H9 (cell line): ENCODE results near the gene FAM222B. TPM values are rescaled to one million over a fixed set of nuclear protein-coding genes. Genes with fewer than 3 reads are reported as not detected.

Experiments used
- DNase-seq: peaks from one replicate; pipeline ENCODE4 v3.0.0-alpha.2; 2017
- H2AFZ ChIP-seq: one replicate; pipeline ENCODE4 v1.6.1; 2013; ENCODE audit warnings: mild to moderate bottlenecking, low read length, control low read depth, moderate library complexity
- H2AK5ac ChIP-seq: 2 replicates; pipeline ENCODE4 v1.6.1; 2013; ENCODE audit warnings: low read length, control low read depth, mixed read lengths; ENCODE audit not compliant: insufficient read length
- H2BK120ac ChIP-seq: one replicate; pipeline ENCODE4 v1.6.1; 2013; ENCODE audit warnings: low read depth, mild to moderate bottlenecking, low read length, control low read depth, inconsistent platforms; ENCODE audit not compliant: poor library complexity, severe bottlenecking
- H2BK12ac ChIP-seq: 2 replicates; pipeline ENCODE4 v1.6.1; 2013; ENCODE audit warnings: low read length, control low read depth, mixed read lengths, low read depth; ENCODE audit not compliant: insufficient read length
- H2BK15ac ChIP-seq: 2 replicates; pipeline ENCODE4 v1.6.1; 2013; ENCODE audit warnings: low read depth, low read length, control low read depth
- H2BK20ac ChIP-seq: one replicate; pipeline ENCODE4 v1.6.1; 2013; ENCODE audit warnings: low read depth, mild to moderate bottlenecking, low read length, control low read depth, inconsistent platforms; ENCODE audit not compliant: poor library complexity, severe bottlenecking
- H2BK5ac ChIP-seq: 2 replicates; pipeline ENCODE4 v1.6.1; 2013; ENCODE audit warnings: low read length, control low read depth, mixed read lengths; ENCODE audit not compliant: insufficient read length
- H3K14ac ChIP-seq: 2 replicates; pipeline ENCODE4 v1.6.1; 2013; ENCODE audit warnings: low read length, control low read depth; ENCODE audit not compliant: insufficient read depth
- H3K18ac ChIP-seq: 2 replicates; pipeline ENCODE4 v1.6.1; 2013; ENCODE audit warnings: low read depth, mild to moderate bottlenecking, mixed read lengths, low read length, control low read depth; ENCODE audit not compliant: insufficient read length
- H3K23ac ChIP-seq: 2 replicates; pipeline ENCODE4 v1.6.1; 2013; ENCODE audit warnings: low read length, control low read depth, mixed read lengths, low read depth; ENCODE audit not compliant: insufficient read length
- H3K23me2 ChIP-seq: 2 replicates; pipeline ENCODE4 v1.6.1; 2013; ENCODE audit warnings: low read depth, mild to moderate bottlenecking, mixed read lengths, low read length, control low read depth; ENCODE audit not compliant: insufficient read length, poor library complexity, severe bottlenecking
- H3K27ac ChIP-seq: 2 replicates; pipeline ENCODE4 v1.5.1; 2013; ENCODE audit warnings: low read length, control low read depth, mixed read lengths, low read depth; ENCODE audit not compliant: insufficient read length
- H3K27me3 ChIP-seq: 2 replicates; pipeline ENCODE4 v1.6.1; 2013; ENCODE audit warnings: low read length, control low read depth, inconsistent platforms; ENCODE audit not compliant: insufficient read depth
- H3K4ac ChIP-seq: 2 replicates; pipeline ENCODE4 v1.6.1; 2013; ENCODE audit warnings: low read depth, mild to moderate bottlenecking, control low read depth, inconsistent platforms, low read length, moderate library complexity
- H3K4me1 ChIP-seq: 2 replicates; pipeline ENCODE4 v1.6.1; 2013; ENCODE audit warnings: low read length, control low read depth, inconsistent platforms; ENCODE audit not compliant: insufficient read depth
- H3K4me2 ChIP-seq: 2 replicates; pipeline ENCODE4 v1.6.1; 2013; ENCODE audit warnings: low read length, control low read depth, mixed read lengths; ENCODE audit not compliant: insufficient read length, insufficient read depth
- H3K56ac ChIP-seq: 2 replicates; pipeline ENCODE4 v1.6.1; 2013; ENCODE audit warnings: low read depth, mild to moderate bottlenecking, mixed read lengths, low read length, control low read depth; ENCODE audit not compliant: insufficient read length
- H3K79me1 ChIP-seq: 2 replicates; pipeline ENCODE4 v1.6.1; 2013; ENCODE audit warnings: low read depth, mild to moderate bottlenecking, moderate library complexity, low read length, control low read depth, inconsistent platforms; ENCODE audit not compliant: insufficient read depth, poor library complexity, severe bottlenecking
- H3K79me2 ChIP-seq: 2 replicates; pipeline ENCODE4 v1.6.1; 2013; ENCODE audit warnings: low read length, control low read depth, inconsistent platforms; ENCODE audit not compliant: insufficient read depth
- H3K9ac ChIP-seq: 2 replicates; pipeline ENCODE4 v1.6.1; 2013; ENCODE audit warnings: low read length, control low read depth, mixed read lengths; ENCODE audit not compliant: insufficient read length; ENCODE audit errors: extremely low read depth
- H3K9me3 ChIP-seq: one replicate; pipeline ENCODE4 v1.6.1; 2013; ENCODE audit warnings: low read depth, low read length, inconsistent platforms; ENCODE audit not compliant: control insufficient read depth
- H3T11ph ChIP-seq: one replicate; pipeline ENCODE4 v1.6.1; 2013; ENCODE audit warnings: mild to moderate bottlenecking, low read length, control low read depth, inconsistent platforms
- H4K20me1 ChIP-seq: one replicate; pipeline ENCODE4 v1.6.1; 2013; ENCODE audit not compliant: control insufficient read depth, insufficient read length, insufficient read depth
- H4K5ac ChIP-seq: 2 replicates; pipeline ENCODE4 v1.6.1; 2013; ENCODE audit warnings: low read depth, mild to moderate bottlenecking, mixed read lengths, low read length, control low read depth; ENCODE audit not compliant: insufficient read length
- H4K8ac ChIP-seq: replicated peaks from 2 replicates; pipeline ENCODE4 v1.6.1; 2013; ENCODE audit warnings: low read length, control low read depth, mixed read lengths, low read depth; ENCODE audit not compliant: insufficient read length
- H4K91ac ChIP-seq: 2 replicates; pipeline ENCODE4 v1.6.1; 2013; ENCODE audit warnings: low read depth, mild to moderate bottlenecking, moderate library complexity, mixed read lengths, low read length, control low read depth; ENCODE audit not compliant: insufficient read length
- H3K27ac Mint-ChIP-seq, 3 experiments: 2 replicates in 2 of 3; 3 replicates in 1 of 3; pipeline ENCODE4 v1.8.0; 2020 to 2021; ENCODE audit warnings: mixed read lengths in 3 of 3, mild to moderate bottlenecking in 1 of 3, moderate library complexity in 1 of 3
- H3K27me3 Mint-ChIP-seq: 2 replicates; pipeline ENCODE4 v1.8.0; 2021; ENCODE audit warnings: low read depth, mild to moderate bottlenecking, moderate library complexity, mixed read lengths
- H3K36me3 Mint-ChIP-seq, 3 experiments: 2 replicates in 2 of 3; 3 replicates in 1 of 3; pipeline ENCODE4 v1.8.0; 2020 to 2021; ENCODE audit warnings: low read depth in 3 of 3, mixed read lengths in 3 of 3; ENCODE audit not compliant: insufficient read depth in 1 of 3
- H3K4me1 Mint-ChIP-seq, 2 experiments: 2 replicates each; pipeline ENCODE4 v1.8.0; 2020; ENCODE audit warnings: mixed read lengths in 2 of 2
- H3K4me3 Mint-ChIP-seq, 2 experiments: 2 replicates in 1 of 2; 3 replicates in 1 of 2; pipeline ENCODE4 v1.8.0; 2020 to 2021; ENCODE audit warnings: mild to moderate bottlenecking in 2 of 2, mixed read lengths in 2 of 2, moderate library complexity in 1 of 2
- H3K9me3 Mint-ChIP-seq, 2 experiments: 2 replicates in 1 of 2; 3 replicates in 1 of 2; pipeline ENCODE4 v1.8.0; 2020; ENCODE audit warnings: mild to moderate bottlenecking in 2 of 2, mixed read lengths in 2 of 2, moderate library complexity in 1 of 2
- WGBS: extraction: QIAGEN DNeasy Blood & Tissue Kit; methylation state at CpG from one replicate; pipeline ENCODE4 v1.1.7; 2013; ENCODE audit warnings: missing lambda C conversion rate, low lambda C conversion rate, mixed read lengths; ENCODE audit not compliant: insufficient read length; ENCODE audit errors: extremely low coverage; 5-methylcytosine and 5-hydroxymethylcytosine counted together
- total RNA-seq: library from RNA; stranded (reverse); gene quantifications from 2 replicates; pipeline ENCODE4 v1.2.1, GENCODE V29; 2021
- TF ChIP-seq, protein P1 (sequence below): fragments of 200-600 bp; sonication (generic); conservative IDR thresholded peaks from 3 replicates; pipeline ENCODE4 v1.8.0; 2021; ENCODE audit warnings: antibody characterized with exemption, mild to moderate bottlenecking

FAM222B gene
- total RNA-seq, 1 experiment from 2014 or later, result 76.1 TPM

DNA sequence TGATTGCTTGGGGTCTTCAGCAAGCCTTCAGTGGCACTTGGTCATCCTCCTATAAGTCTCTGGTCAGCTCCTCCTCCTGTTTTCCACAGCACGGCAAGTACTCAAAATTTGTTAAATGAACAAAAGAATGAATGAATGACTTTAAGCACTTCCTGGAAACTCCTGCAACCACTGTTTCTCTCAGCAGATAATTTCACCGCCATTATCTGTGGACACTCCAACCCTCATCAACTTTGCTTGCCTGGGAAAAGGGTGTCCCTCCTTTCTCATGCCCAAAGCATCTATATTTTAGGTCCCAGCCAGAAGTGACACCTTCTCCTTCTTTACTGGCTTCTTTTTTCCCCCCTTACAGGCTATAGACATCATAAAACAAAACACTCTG lies 135.3 kb downstream of the FAM222B start:
- Histone ChIP-seq H2BK120ac (no peak overlapping the region), H3K9me3 (no peaks in the 10 kb centered on the region), H3K4me1 (no peaks in the 10 kb centered on the region; the same call in 1 of the 2 replicates), H4K8ac (no peak overlapping the region), H3K4me2 (no peak overlapping the region), H3K9ac (no peak overlapping the region), H2BK20ac (no peak overlapping the region), H2BK12ac (no peak overlapping the region), H2BK15ac (no peak overlapping the region), H3T11ph (no peak overlapping the region), H4K91ac (no peak overlapping the region), H3K56ac (no peak overlapping the region), H3K23me2 (peaks cover 14% of the 10 kb centered on the region), H3K27ac (no peak overlapping the region), H3K4ac (no peak overlapping the region), H3K14ac (no peak overlapping the region), H2AFZ (no peak overlapping the region), H3K18ac (no peak overlapping the region), H2BK5ac (no peak overlapping the region), H4K20me1 (peaks cover 4% of the 10 kb centered on the region), H2AK5ac (no peak overlapping the region), H3K79me1 (no peaks in the 10 kb centered on the region), H3K27me3 (no peaks in the 10 kb centered on the region), H3K23ac (no peak overlapping the region), H4K5ac (no peak overlapping the region), H3K79me2 (no peaks in the 10 kb centered on the region)
- no peak for DNase-seq
- H3K27me3 Mint-ChIP-seq, result no peaks in the 10 kb centered on the region
- no peak overlapping the region for H3K4me3 Mint-ChIP-seq
- TF ChIP-seq, protein P1, sequence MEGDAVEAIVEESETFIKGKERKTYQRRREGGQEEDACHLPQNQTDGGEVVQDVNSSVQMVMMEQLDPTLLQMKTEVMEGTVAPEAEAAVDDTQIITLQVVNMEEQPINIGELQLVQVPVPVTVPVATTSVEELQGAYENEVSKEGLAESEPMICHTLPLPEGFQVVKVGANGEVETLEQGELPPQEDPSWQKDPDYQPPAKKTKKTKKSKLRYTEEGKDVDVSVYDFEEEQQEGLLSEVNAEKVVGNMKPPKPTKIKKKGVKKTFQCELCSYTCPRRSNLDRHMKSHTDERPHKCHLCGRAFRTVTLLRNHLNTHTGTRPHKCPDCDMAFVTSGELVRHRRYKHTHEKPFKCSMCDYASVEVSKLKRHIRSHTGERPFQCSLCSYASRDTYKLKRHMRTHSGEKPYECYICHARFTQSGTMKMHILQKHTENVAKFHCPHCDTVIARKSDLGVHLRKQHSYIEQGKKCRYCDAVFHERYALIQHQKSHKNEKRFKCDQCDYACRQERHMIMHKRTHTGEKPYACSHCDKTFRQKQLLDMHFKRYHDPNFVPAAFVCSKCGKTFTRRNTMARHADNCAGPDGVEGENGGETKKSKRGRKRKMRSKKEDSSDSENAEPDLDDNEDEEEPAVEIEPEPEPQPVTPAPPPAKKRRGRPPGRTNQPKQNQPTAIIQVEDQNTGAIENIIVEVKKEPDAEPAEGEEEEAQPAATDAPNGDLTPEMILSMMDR, result no peak
- H3K4me1 Mint-ChIP-seq, result peaks cover 35 to 45% of the 10 kb centered on the region in 2 experiments
- peaks cover 8 to 37% (median 25%) of the 10 kb centered on the region in 3 experiments; a peak in 6 of 7 replicates for H3K36me3 Mint-ChIP-seq
- peak overlapping the region in 2 of 3 experiments; percentile 29 to 55; a peak in 3 of 7 replicates for H3K27ac Mint-ChIP-seq
- no CpG with 5 or more reads among the region's 2 CpGs for WGBS
- H3K9me3 Mint-ChIP-seq, result no peaks in the 10 kb centered on the region
